IMR-90 (cell line): Measurements from ENCODE around the gene PTBP2. TPM values are rescaled to one million over a fixed set of nuclear protein-coding genes. Genes with fewer than 3 reads are reported as not detected.

Source experiments
- ATAC-seq: fragments of 200-7000 bp; cut with Tn5 transposase; 2 replicates; pipeline ENCODE4 v1.9.1; 2020; ENCODE audit warnings: low read depth, mild to moderate bottlenecking, moderate library complexity
- BruUV-seq: library from RNA; stranded (reverse); fragments of 400-500 nt; replicated peaks from 2 replicates; lab custom pipeline; 2021; lab: Mats Ljungman, UMichigan
- CTCF ChIA-PET: fragments of 300-600 bp; formaldehyde crosslinking; extraction: SDS; loops from one replicate; lab custom pipeline; 2021; ENCODE audit warnings: antibody characterized with exemption; lab: Yijun Ruan, JAX
- POLR2A ChIA-PET: fragments of 300-600 bp; sonication (Branson Sonifier 250); formaldehyde crosslinking; loops from one replicate; lab custom pipeline; 2022; ENCODE audit warnings: antibody characterized with exemption; ENCODE audit not compliant: unreplicated experiment; lab: Charles Lee
- DNase-seq: peaks from one replicate; pipeline ENCODE4 v3.0.0; 2013
- H2AFZ ChIP-seq: replicated peaks from 2 replicates; pipeline ENCODE3; 2013; ENCODE audit warnings: low read length, mild to moderate bottlenecking; ENCODE audit not compliant: poor library complexity
- H2AK5ac ChIP-seq: 2 replicates; pipeline ENCODE4 v1.6.1; 2013; ENCODE audit warnings: low read depth, low read length, inconsistent platforms
- H2AK9ac ChIP-seq: replicated peaks from 2 replicates; pipeline ENCODE3; 2013; ENCODE audit warnings: mild to moderate bottlenecking, low read depth, low read length, moderate library complexity; ENCODE audit not compliant: poor library complexity
- H2BK120ac ChIP-seq: 2 replicates; pipeline ENCODE4 v1.6.1; 2013; ENCODE audit warnings: low read depth, low read length, inconsistent platforms
- H2BK15ac ChIP-seq: 3 replicates; pipeline ENCODE4 v1.6.1; 2013; ENCODE audit warnings: low read depth, low read length, inconsistent platforms
- H2BK20ac ChIP-seq: 2 replicates; pipeline ENCODE4 v1.6.1; 2013; ENCODE audit warnings: low read depth, mild to moderate bottlenecking, inconsistent platforms, low read length, moderate library complexity
- H2BK5ac ChIP-seq: 2 replicates; pipeline ENCODE4 v1.6.1; 2013; ENCODE audit warnings: mild to moderate bottlenecking, low read depth, low read length, inconsistent platforms; ENCODE audit not compliant: poor library complexity, severe bottlenecking
- H3K14ac ChIP-seq: replicated peaks from 2 replicates; pipeline ENCODE4 v1.6.1; 2013; ENCODE audit warnings: low read depth, low read length, inconsistent platforms
- H3K18ac ChIP-seq: 2 replicates; pipeline ENCODE4 v1.6.1; 2013; ENCODE audit warnings: low read depth, low read length, control low read depth
- H3K23ac ChIP-seq: 2 replicates; pipeline ENCODE4 v1.6.1; 2013; ENCODE audit warnings: low read depth, low read length, inconsistent platforms
- H3K27ac ChIP-seq: 2 replicates; pipeline ENCODE4 v1.5.1; 2013; ENCODE audit warnings: mild to moderate bottlenecking, control low read depth, low read length; ENCODE audit not compliant: insufficient read depth
- H3K27me3 ChIP-seq: 2 replicates; pipeline ENCODE4 v1.6.1; 2013; ENCODE audit warnings: low read length; ENCODE audit not compliant: control insufficient read depth, insufficient read depth
- H3K36me3 ChIP-seq: 2 replicates; pipeline ENCODE4 v1.6.1; 2013; ENCODE audit warnings: low read length, mixed read lengths; ENCODE audit not compliant: control insufficient read depth, insufficient read depth
- H3K4ac ChIP-seq: 2 replicates; pipeline ENCODE4 v1.6.1; 2013; ENCODE audit warnings: low read depth, low read length, inconsistent platforms
- H3K4me1 ChIP-seq: 2 replicates; pipeline ENCODE4 v1.6.1; 2013; ENCODE audit warnings: low read length, mixed read lengths; ENCODE audit not compliant: control insufficient read depth, insufficient read depth
- H3K4me2 ChIP-seq: 2 replicates; pipeline ENCODE4 v1.6.1; 2013; ENCODE audit warnings: low read depth, mild to moderate bottlenecking, control low read depth, low read length, moderate library complexity
- H3K4me3 ChIP-seq: 2 replicates; pipeline ENCODE4 v1.5.1; 2013; ENCODE audit warnings: low read depth, mild to moderate bottlenecking, control low read depth, low read length, moderate library complexity; ENCODE audit not compliant: insufficient read depth
- H3K56ac ChIP-seq: 2 replicates; pipeline ENCODE4 v1.6.1; 2013; ENCODE audit warnings: low read length, inconsistent platforms; ENCODE audit not compliant: insufficient read depth; ENCODE audit errors: extremely low read depth
- H3K79me1 ChIP-seq, 2 experiments: 2 replicates each; pipeline ENCODE4 v1.6.1; 2013; ENCODE audit warnings: low read length in 2 of 2, inconsistent platforms in 1 of 2, low read depth in 1 of 2
- H3K9ac ChIP-seq: 2 replicates; pipeline ENCODE4 v1.6.1; 2013; ENCODE audit warnings: low read depth, low read length, control low read depth
- H3K9me1 ChIP-seq: 2 replicates; pipeline ENCODE4 v1.6.1; 2013; ENCODE audit warnings: low read length, inconsistent platforms; ENCODE audit not compliant: insufficient read depth
- H3K9me3 ChIP-seq: 2 replicates; pipeline ENCODE4 v1.6.1; 2013; ENCODE audit warnings: low read length; ENCODE audit not compliant: control insufficient read depth, insufficient read depth
- H4K20me1 ChIP-seq: 2 replicates; pipeline ENCODE4 v1.6.1; 2013; ENCODE audit warnings: low read length, inconsistent platforms; ENCODE audit not compliant: insufficient read depth
- H4K5ac ChIP-seq: 2 replicates; pipeline ENCODE4 v1.6.1; 2013; ENCODE audit warnings: mild to moderate bottlenecking, low read depth, low read length, control low read depth
- H4K8ac ChIP-seq, 2 experiments: 2 replicates each; pipeline ENCODE4 v1.6.1; 2013; ENCODE audit warnings: low read depth in 2 of 2, low read length in 2 of 2, control low read depth in 1 of 2, inconsistent platforms in 1 of 2
- H4K91ac ChIP-seq: 2 replicates; pipeline ENCODE4 v1.6.1; 2013; ENCODE audit warnings: low read depth, low read length, inconsistent platforms; ENCODE audit not compliant: insufficient read depth
- BHLHE40 ChIP-seq: fragments of 150-350 bp; IDR thresholded peaks from 2 replicates; pipeline ENCODE4 v1.6.1; 2016; ENCODE audit warnings: mild to moderate bottlenecking, low read depth, low read length
- CEBPB ChIP-seq: IDR thresholded peaks from 2 replicates; pipeline ENCODE4 v1.6.1; 2012; ENCODE audit warnings: low read depth, low read length, improper control_type of control experiment
- CHD1 ChIP-seq: IDR thresholded peaks from 2 replicates; pipeline ENCODE4 v1.6.1; 2012; ENCODE audit warnings: low read depth, low read length, improper control_type of control experiment
- FOS ChIP-seq: fragments of 150-350 bp; IDR thresholded peaks from 2 replicates; pipeline ENCODE4 v1.6.1; 2016; ENCODE audit warnings: low read depth, low read length
- MAFK ChIP-seq: IDR thresholded peaks from 2 replicates; pipeline ENCODE4 v1.6.1; 2012; ENCODE audit warnings: low read depth, low read length, improper control_type of control experiment
- MAZ ChIP-seq: IDR thresholded peaks from 2 replicates; pipeline ENCODE4 v1.6.1; 2012; ENCODE audit warnings: low read depth, mild to moderate bottlenecking, low read length, improper control_type of control experiment, moderate library complexity, borderline replicate concordance
- MXI1 ChIP-seq: IDR thresholded peaks from 2 replicates; pipeline ENCODE4 v1.6.1; 2012; ENCODE audit warnings: low read depth, mild to moderate bottlenecking, low read length, moderate library complexity, borderline replicate concordance
- NFE2L2 ChIP-seq: fragments of 150-350 bp; IDR thresholded peaks from 2 replicates; pipeline ENCODE4 v1.6.1; 2016; ENCODE audit warnings: low read depth, mild to moderate bottlenecking, low read length
- POLR2A ChIP-seq: IDR thresholded peaks from 2 replicates; pipeline ENCODE4 v1.6.1; 2012; ENCODE audit warnings: mild to moderate bottlenecking, low read depth, low read length
- RAD21 ChIP-seq: IDR thresholded peaks from 2 replicates; pipeline ENCODE4 v1.6.1; 2012; ENCODE audit warnings: low read length, improper control_type of control experiment
- RCOR1 ChIP-seq: IDR thresholded peaks from 2 replicates; pipeline ENCODE4 v1.6.1; 2012; ENCODE audit warnings: mild to moderate bottlenecking, low read length, improper control_type of control experiment; ENCODE audit not compliant: insufficient replicate concordance
- RFX5 ChIP-seq: IDR thresholded peaks from 2 replicates; pipeline ENCODE4 v1.8.0; 2012; ENCODE audit warnings: low read depth, mild to moderate bottlenecking, low read length, moderate library complexity
- SMC3 ChIP-seq: fragments of 150-350 bp; IDR thresholded peaks from 2 replicates; pipeline ENCODE4 v1.6.1; 2016; ENCODE audit warnings: low read depth, mild to moderate bottlenecking, antibody characterized with exemption, low read length, moderate library complexity
- USF2 ChIP-seq: fragments of 150-350 bp; IDR thresholded peaks from 2 replicates; pipeline ENCODE4 v1.6.1; 2017; ENCODE audit warnings: mild to moderate bottlenecking, antibody characterized with exemption, low read length, low read depth
- dilution Hi-C: fragments of 300-500 bp; cut with HindIII; formaldehyde crosslinking; loops from one replicate; pipeline ENCODE4 v1.14.3; 2018; ENCODE audit warnings: low sequenced_read_pairs; ENCODE audit not compliant: unreplicated experiment
- in situ Hi-C: fragments of 300-500 bp; cut with MboI; formaldehyde crosslinking; loops from 3 replicates; pipeline ENCODE4 v1.14.3; 2019; ENCODE audit warnings: low sequenced_read_pairs, inconsistent platforms, mixed read lengths
- intact Hi-C: fragments of 100-400 bp; cut with micrococcal nuclease; formaldehyde crosslinking; loops from 2 replicates; pipeline ENCODE4 v1.10.0; 2022
- polyA plus RNA-seq, 3 experiments: library from polyadenylated mRNA; depleted of rRNA; stranded (reverse); fragments of >200 nt; gene quantifications; 2 replicates each; pipeline ENCODE4 v1.2.3, GENCODE V29; 2012; ENCODE audit warnings: low replicate concordance in 1 of 3
- total RNA-seq: library from RNA; depleted of rRNA; stranded (reverse); fragments of >200 nt; gene quantifications from 2 replicates; pipeline ENCODE4 v1.2.3, GENCODE V29; 2012
- TF ChIP-seq, protein P1 (sequence below): conservative IDR thresholded peaks from 2 replicates; pipeline ENCODE4 v1.5.1; 2012; ENCODE audit warnings: mild to moderate bottlenecking, low read depth, low read length, improper control_type of control experiment
- TF ChIP-seq, protein P2 (sequence below): fragments of 150-350 bp; IDR thresholded peaks from 2 replicates; pipeline ENCODE4 v1.6.1; 2016; ENCODE audit warnings: low read depth, mild to moderate bottlenecking, low read length, moderate library complexity, borderline replicate concordance

The PTBP2 gene
- total and polyA plus RNA-seq, 2 of the 4 experiments (the other 2 are of a cell fraction) = 9.7 to 37.8 TPM

DNA sequence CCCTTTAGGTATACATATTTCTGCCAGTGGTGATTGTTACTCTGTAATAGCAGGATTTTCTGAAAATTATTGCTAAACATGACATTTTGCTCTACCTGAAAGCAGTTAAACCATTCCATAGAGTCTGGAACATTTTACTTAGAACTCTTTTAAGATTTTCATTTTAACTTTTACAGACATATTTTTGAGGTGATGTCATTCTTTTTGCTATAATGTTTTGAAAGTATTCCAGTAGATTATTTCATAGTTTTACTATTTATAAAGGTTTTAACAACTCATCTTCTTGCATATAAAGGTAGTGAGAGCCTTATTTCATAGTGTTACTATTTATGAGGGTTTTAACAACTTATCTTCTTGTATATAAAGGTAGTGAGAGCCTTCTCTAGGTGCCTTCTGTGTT lies 42.9 kb downstream of the PTBP2 start:
- POLR2A ChIA-PET = no interaction called here
- Histone ChIP-seq H2BK5ac (no peak overlapping the region), H2BK20ac (no peak overlapping the region), H3K9me3 (no peaks in the 10 kb centered on the region), H3K4me1 (no peaks in the 10 kb centered on the region), H3K27ac (no peak overlapping the region), H3K4ac (no peak overlapping the region), H3K14ac (no peak overlapping the region), H3K18ac (no peak overlapping the region), H3K4me3 (no peak overlapping the region), H3K27me3 (no peaks in the 10 kb centered on the region), H4K91ac (no peak overlapping the region), H4K5ac (no peak overlapping the region), H3K4me2 (no peak overlapping the region), H3K23ac (no peak overlapping the region), H2AFZ (no peak overlapping the region), H2AK9ac (no peak overlapping the region), H4K20me1 (no peaks in the 10 kb centered on the region), H2AK5ac (no peak overlapping the region), H3K36me3 (peaks cover 5% of the 10 kb centered on the region; the same call in 1 of the 2 replicates), H2BK15ac (no peak overlapping the region), H3K9me1 (no peaks in the 10 kb centered on the region), H2BK120ac (no peak overlapping the region), H4K8ac (no peak overlapping the region), H3K9ac (no peak overlapping the region), H3K79me1 (peaks cover 22 to 26% of the 10 kb centered on the region in 2 experiments), H3K56ac (no peak overlapping the region)
- dilution Hi-C loops (no loop called here), in situ Hi-C loops (no loop called here), intact Hi-C loops (no loop called here)
- no TSS peak for BruUV-seq
- DNase-seq (peak; percentile 7), ATAC-seq (no peak)
- CTCF ChIA-PET = interaction anchor here (0.6 kb wide), 1 partner anchor 271 kb away, joined by 4 read pairs; no protein-coding TSS in a partner anchor
- TF ChIP-seq CEBPB (no peak), MXI1 (no peak), RCOR1 (no peak), SMC3 (no peak), RAD21 (no peak), CHD1 (no peak), MAFK (no peak), MAZ (no peak), FOS (no peak), BHLHE40 (no peak), USF2 (no peak), NFE2L2 (no peak), RFX5 (no peak), POLR2A (no peak)
- TF ChIP-seq, protein P1, sequence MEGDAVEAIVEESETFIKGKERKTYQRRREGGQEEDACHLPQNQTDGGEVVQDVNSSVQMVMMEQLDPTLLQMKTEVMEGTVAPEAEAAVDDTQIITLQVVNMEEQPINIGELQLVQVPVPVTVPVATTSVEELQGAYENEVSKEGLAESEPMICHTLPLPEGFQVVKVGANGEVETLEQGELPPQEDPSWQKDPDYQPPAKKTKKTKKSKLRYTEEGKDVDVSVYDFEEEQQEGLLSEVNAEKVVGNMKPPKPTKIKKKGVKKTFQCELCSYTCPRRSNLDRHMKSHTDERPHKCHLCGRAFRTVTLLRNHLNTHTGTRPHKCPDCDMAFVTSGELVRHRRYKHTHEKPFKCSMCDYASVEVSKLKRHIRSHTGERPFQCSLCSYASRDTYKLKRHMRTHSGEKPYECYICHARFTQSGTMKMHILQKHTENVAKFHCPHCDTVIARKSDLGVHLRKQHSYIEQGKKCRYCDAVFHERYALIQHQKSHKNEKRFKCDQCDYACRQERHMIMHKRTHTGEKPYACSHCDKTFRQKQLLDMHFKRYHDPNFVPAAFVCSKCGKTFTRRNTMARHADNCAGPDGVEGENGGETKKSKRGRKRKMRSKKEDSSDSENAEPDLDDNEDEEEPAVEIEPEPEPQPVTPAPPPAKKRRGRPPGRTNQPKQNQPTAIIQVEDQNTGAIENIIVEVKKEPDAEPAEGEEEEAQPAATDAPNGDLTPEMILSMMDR = no peak
- TF ChIP-seq, protein P2, sequence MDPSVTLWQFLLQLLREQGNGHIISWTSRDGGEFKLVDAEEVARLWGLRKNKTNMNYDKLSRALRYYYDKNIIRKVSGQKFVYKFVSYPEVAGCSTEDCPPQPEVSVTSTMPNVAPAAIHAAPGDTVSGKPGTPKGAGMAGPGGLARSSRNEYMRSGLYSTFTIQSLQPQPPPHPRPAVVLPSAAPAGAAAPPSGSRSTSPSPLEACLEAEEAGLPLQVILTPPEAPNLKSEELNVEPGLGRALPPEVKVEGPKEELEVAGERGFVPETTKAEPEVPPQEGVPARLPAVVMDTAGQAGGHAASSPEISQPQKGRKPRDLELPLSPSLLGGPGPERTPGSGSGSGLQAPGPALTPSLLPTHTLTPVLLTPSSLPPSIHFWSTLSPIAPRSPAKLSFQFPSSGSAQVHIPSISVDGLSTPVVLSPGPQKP = no peak
